ENCODE measurements around the gene GPC3.

- TF ChIP-seq CTCF (IDR thresholded peaks at IDR 0.05) = no peak
- no peak for TF ChIP-seq POLR2A (IDR thresholded peaks at IDR 0.05)
Observed at GRCh38 chrX:133813971-133814370, 171.4 kb downstream of the GPC3 start.
